Liver (tissue), 9 donors: ENCODE results near the gene PLXNA3. TPM values are rescaled to one million over a fixed set of nuclear protein-coding genes. Genes with fewer than 3 reads are reported as not detected.

Source experiments
- DNase-seq: peaks from one replicate; pipeline ENCODE4 v3.0.0-alpha.2; 2017; ENCODE audit warnings: low spot score
- H3K27ac ChIP-seq, 2 donors: one replicate each; pipeline ENCODE4 v1.7.0; 2013; ENCODE audit warnings: inconsistent platforms in 2 of 2, low read length in 2 of 2, control low read depth in 1 of 2, low read depth in 1 of 2, mild to moderate bottlenecking in 1 of 2
- H3K27me3 ChIP-seq, 4 donors: one replicate each; pipeline versions ENCODE4 v1.6.1 to v1.7.0; 2013; ENCODE audit warnings: low read length in 3 of 4, inconsistent platforms in 1 of 4, mild to moderate bottlenecking in 1 of 4, moderate library complexity in 1 of 4; ENCODE audit not compliant: control insufficient read depth in 4 of 4, insufficient read depth in 4 of 4
- H3K36me3 ChIP-seq, 4 donors: one replicate each; pipeline versions ENCODE4 v1.6.1 to v1.7.0; 2013; ENCODE audit warnings: low read length in 3 of 4, mild to moderate bottlenecking in 3 of 4, low read depth in 1 of 4, moderate library complexity in 1 of 4; ENCODE audit not compliant: control insufficient read depth in 4 of 4, insufficient read depth in 3 of 4
- H3K4me1 ChIP-seq, 4 donors: one replicate each; pipeline versions ENCODE4 v1.6.1 to v1.7.0; 2013; ENCODE audit warnings: low read length in 3 of 4, mild to moderate bottlenecking in 3 of 4, moderate library complexity in 1 of 4; ENCODE audit not compliant: control insufficient read depth in 4 of 4, insufficient read depth in 4 of 4
- H3K4me3 ChIP-seq, 3 donors: one replicate each; pipeline versions ENCODE4 v1.6.1 to v1.7.0; 2013; ENCODE audit warnings: low read length in 3 of 3, control low read depth in 1 of 3, low read depth in 1 of 3, mild to moderate bottlenecking in 1 of 3
- H3K9ac ChIP-seq, 2 donors: one replicate each; pipeline ENCODE4 v1.7.0; 2013; ENCODE audit warnings: low read length in 2 of 2, mild to moderate bottlenecking in 2 of 2, moderate library complexity in 2 of 2, control low read depth in 1 of 2, low read depth in 1 of 2
- H3K9me3 ChIP-seq, 4 donors: one replicate each; pipeline versions ENCODE4 v1.6.1 to v1.7.0; 2013; ENCODE audit warnings: low read length in 3 of 4; ENCODE audit not compliant: control insufficient read depth in 4 of 4
- ATF3 ChIP-seq: IDR thresholded peaks from 2 replicates; pipeline ENCODE4 v1.6.1; 2016; ENCODE audit warnings: antibody characterized with exemption
- CTCF ChIP-seq: fragments of 150-350 bp; IDR thresholded peaks from 2 replicates; pipeline ENCODE4 v1.5.1; 2017; ENCODE audit warnings: improper control_type of control experiment, low read depth, low read length; ENCODE audit not compliant: missing input control
- EGR1 ChIP-seq, 2 donors: IDR thresholded peaks; 2 replicates each; pipeline ENCODE4 v1.6.1; 2016 to 2018; ENCODE audit warnings: antibody characterized with exemption in 2 of 2, low read depth in 2 of 2
- FOXA1 ChIP-seq: IDR thresholded peaks from 2 replicates; pipeline ENCODE4 v1.6.1; 2016; ENCODE audit warnings: antibody characterized with exemption
- FOXA2 ChIP-seq: IDR thresholded peaks from 2 replicates; pipeline ENCODE4 v1.6.1; 2016; ENCODE audit warnings: antibody characterized with exemption
- GABPA ChIP-seq, 2 donors: IDR thresholded peaks in 1 of 2; conservative IDR thresholded peaks in 1 of 2; 2 replicates each; pipeline ENCODE4 v1.6.1; 2016; ENCODE audit warnings: antibody characterized with exemption in 2 of 2, mild to moderate bottlenecking in 1 of 2, moderate library complexity in 1 of 2
- HNF4A ChIP-seq, 2 donors: conservative IDR thresholded peaks; 2 replicates each; pipeline ENCODE4 v1.6.1; 2016; ENCODE audit warnings: antibody characterized with exemption in 2 of 2, mild to moderate bottlenecking in 2 of 2
- HNF4G ChIP-seq: IDR thresholded peaks from 2 replicates; pipeline ENCODE4 v1.6.1; 2016; ENCODE audit warnings: antibody characterized with exemption
- JUND ChIP-seq, 2 donors: IDR thresholded peaks; 2 replicates each; pipeline ENCODE4 v1.6.1; 2016; ENCODE audit warnings: antibody characterized with exemption in 2 of 2
- MAX ChIP-seq: IDR thresholded peaks from 2 replicates; pipeline ENCODE4 v1.6.1; 2016; ENCODE audit warnings: antibody characterized with exemption
- NR2F2 ChIP-seq: IDR thresholded peaks from 2 replicates; pipeline ENCODE4 v1.6.1; 2016; ENCODE audit warnings: antibody characterized with exemption
- RAD21 ChIP-seq, 2 donors: IDR thresholded peaks; 2 replicates each; pipeline ENCODE4 v1.6.1; 2016; ENCODE audit warnings: antibody characterized with exemption in 2 of 2, mild to moderate bottlenecking in 2 of 2
- REST ChIP-seq: IDR thresholded peaks from 2 replicates; pipeline ENCODE4 v1.6.1; 2016; ENCODE audit warnings: antibody characterized with exemption, mild to moderate bottlenecking
- SP1 ChIP-seq: IDR thresholded peaks from 2 replicates; pipeline ENCODE4 v1.6.1; 2018; ENCODE audit warnings: antibody characterized with exemption, mild to moderate bottlenecking
- TAF1 ChIP-seq: conservative IDR thresholded peaks from 2 replicates; pipeline ENCODE4 v1.6.1; 2016; ENCODE audit warnings: antibody characterized with exemption, mild to moderate bottlenecking
- YY1 ChIP-seq: IDR thresholded peaks from 2 replicates; pipeline ENCODE4 v1.6.1; 2016; ENCODE audit warnings: antibody characterized with exemption, mild to moderate bottlenecking
- ZBTB33 ChIP-seq: IDR thresholded peaks from 2 replicates; pipeline ENCODE4 v1.6.1; 2016; ENCODE audit warnings: antibody characterized with exemption
- WGBS: extraction: QIAGEN DNeasy Blood & Tissue Kit; methylation state at CpG from one replicate; pipeline ENCODE4 v1.1.7; 2013; 5-methylcytosine and 5-hydroxymethylcytosine counted together
- polyA plus RNA-seq, 2 donors: library from polyadenylated mRNA; stranded (reverse) in 1 of 2; unstranded in 1 of 2; fragments of 200-250 nt in 1 of 2; fragments of >200 nt in 1 of 2; fragmentation: Nextera tagmentation in 1 of 2; extraction: Ambion mirVana in 1 of 2; gene quantifications; one replicate each; pipeline versions ENCODE4 v1.2.1 to v1.2.3, GENCODE V29; 2013 to 2015
- total RNA-seq, 2 donors: library from RNA; depleted of rRNA; stranded (reverse); fragments of >200 nt; gene quantifications; one replicate each; pipeline ENCODE4 v1.2.3, GENCODE V29; 2014
- donor health status: healthy.
- donor health status: healthy.
- donor health status: healthy.
- donor health status: healthy.
- donor health status: healthy.

Gene PLXNA3
- total and polyA plus RNA-seq, 4 donors, result 1.1 to 1.7 (median 1.5) TPM

GRCh38 chrX:154460326-154460725 lies 2.2 kb downstream of the PLXNA3 start:
- H3K4me1 ChIP-seq, result peaks cover 0 to 5% (median 0%) of the 10 kb centered on the region in 4 donors
- H3K9ac ChIP-seq, result no peak overlapping the region
- TF ChIP-seq SP1 (no peak), ZBTB33 (no peak), MAX (no peak), FOXA2 (no peak), REST (no peak), JUND (IDR thresholded peaks at IDR 0.05) (no peak), YY1 (no peak), ATF3 (no peak), EGR1 (IDR thresholded peaks at IDR 0.05; ENCODE audit: low read depth in 2 of 2) (no peak), RAD21 (IDR thresholded peaks at IDR 0.05) (no peak)
- 96% methylated on average over 26 of the region's 26 CpGs for WGBS
- no peaks in the 10 kb centered on the region for H3K9me3 ChIP-seq
- no peak for DNase-seq
- H3K4me3 ChIP-seq, result no peak overlapping the region
- no peaks in the 10 kb centered on the region for H3K36me3 ChIP-seq
- no peaks in the 10 kb centered on the region for H3K27me3 ChIP-seq
- H3K27ac ChIP-seq, result no peak overlapping the region

- 89% methylated on average over 8 of the region's 8 CpGs for WGBS
- peaks cover 0 to 3% (median 0%) of the 10 kb centered on the region in 4 donors for H3K4me1 ChIP-seq
- no peak overlapping the region for H3K27ac ChIP-seq
- peaks cover 0 to 2% (median 0%) of the 10 kb centered on the region in 4 donors for H3K36me3 ChIP-seq
- H3K9me3 ChIP-seq, result no peaks in the 10 kb centered on the region
- no peaks in the 10 kb centered on the region for H3K27me3 ChIP-seq
- no peak overlapping the region for H3K9ac ChIP-seq
- no peak overlapping the region for H3K4me3 ChIP-seq
- DNase-seq, result no peak
- no peak for TF ChIP-seq FOXA1
- TF ChIP-seq TAF1, result no peak
- TF ChIP-seq NR2F2, result no peak
- TF ChIP-seq ZBTB33, result no peak
- no peak for TF ChIP-seq HNF4G
- no peak for TF ChIP-seq YY1
- no peak for TF ChIP-seq GABPA (IDR thresholded peaks at IDR 0.05 in 1 of 2, conservative IDR thresholded peaks at IDR 0.05 in 1 of 2)
- TF ChIP-seq FOXA2, result no peak
- no peak for TF ChIP-seq MAX
- no peak for TF ChIP-seq SP1
- TF ChIP-seq REST, result no peak
- no peak for TF ChIP-seq EGR1 (IDR thresholded peaks at IDR 0.05; ENCODE audit: low read depth in 2 of 2)
- no peak for TF ChIP-seq RAD21 (IDR thresholded peaks at IDR 0.05)
- no peak for TF ChIP-seq HNF4A (conservative IDR thresholded peaks at IDR 0.05)
- no peak for TF ChIP-seq JUND (IDR thresholded peaks at IDR 0.05)
- no peak for TF ChIP-seq ATF3
- no peak for TF ChIP-seq CTCF
Observed at GRCh38 chrX:154462396-154462795, 4.3 kb downstream of the PLXNA3 start.
